K562 (cell line): ENCODE data around the gene HELZ2. TPM values are rescaled to one million over a fixed set of nuclear protein-coding genes. Genes with fewer than 3 reads are reported as not detected.

Experiments
- ATAC-seq: fragments of 200-7000 bp; cut with Tn5 transposase; 3 replicates; pipeline ENCODE4 v1.9.1; 2020; ENCODE audit warnings: moderate library complexity
- BruUV-seq: library from RNA; stranded (reverse); fragments of 400-500 nt; replicated peaks from 2 replicates; lab custom pipeline; 2021; lab: Mats Ljungman, UMichigan
- CTCF ChIA-PET: fragments of 300-600 bp; formaldehyde crosslinking; extraction: SDS; loops from one replicate; lab custom pipeline; 2021; ENCODE audit warnings: low intra/inter-chr PET ratio; lab: Yijun Ruan, JAX
- POLR2A ChIA-PET: fragments of 300-600, 350-650 bp; sonication (Branson Sonifier 250); formaldehyde crosslinking; extraction: SDS; loops from one replicate; lab custom pipeline; 2021; ENCODE audit warnings: antibody characterized with exemption, inconsistent platforms; lab: Yijun Ruan, JAX
- DNase-seq, 4 experiments: peaks; one replicate each; pipeline versions ENCODE4 v3.0.0 to v3.0.0-alpha.2; 2011 to 2018; ENCODE audit warnings: low spot score in 3 of 4, mixed read lengths in 3 of 4; ENCODE audit errors: extremely low read depth in 1 of 4
- FAIRE-seq: peaks from 2 replicates; lab custom pipeline; 2011; peaks lifted over from hg19 to GRCh38; lab: Jason Lieb, UNC
- H2AFZ ChIP-seq: 2 replicates; pipeline ENCODE4 v1.6.0; 2011; ENCODE audit warnings: low read depth, low read length, control low read depth, inconsistent platforms
- H3K27ac ChIP-seq: fragments of 200-600 bp; 3 replicates; pipeline ENCODE4 v1.8.0; 2011; ENCODE audit warnings: low read depth, mild to moderate bottlenecking, control low read depth, inconsistent platforms, low read length, moderate library complexity, mixed read lengths; ENCODE audit errors: extremely low read depth
- H3K27me3 ChIP-seq, 2 experiments: fragments of 300-600 bp in 1 of 2; 2 replicates in 1 of 2; 3 replicates in 1 of 2; pipeline versions ENCODE4 v1.6.0 to v1.8.0; 2011; ENCODE audit warnings: inconsistent platforms in 2 of 2, low read length in 2 of 2, mild to moderate bottlenecking in 1 of 2, mixed read lengths in 1 of 2, moderate library complexity in 1 of 2; ENCODE audit not compliant: control insufficient read depth in 2 of 2, insufficient read depth in 2 of 2
- H3K36me3 ChIP-seq: fragments of 300-600 bp; 3 replicates; pipeline ENCODE4 v1.8.0; 2011; ENCODE audit warnings: mild to moderate bottlenecking, low read length, inconsistent platforms; ENCODE audit not compliant: control insufficient read depth, insufficient read depth
- H3K4me1 ChIP-seq, 2 experiments: fragments of 200-600 bp in 1 of 2; replicated peaks in 1 of 2; 2 replicates in 1 of 2; 3 replicates in 1 of 2; pipeline versions ENCODE4 v1.5.1 to v1.8.0; 2011; ENCODE audit warnings: inconsistent platforms in 2 of 2, low read length in 2 of 2, mild to moderate bottlenecking in 1 of 2, mixed read lengths in 1 of 2, moderate library complexity in 1 of 2; ENCODE audit not compliant: control insufficient read depth in 2 of 2, insufficient read depth in 2 of 2
- H3K4me2 ChIP-seq: 2 replicates; pipeline ENCODE4 v1.6.1; 2011; ENCODE audit warnings: low read length, control low read depth, inconsistent platforms, mixed read lengths; ENCODE audit not compliant: insufficient read depth
- H3K4me3 ChIP-seq: fragments of 200-600 bp; sonication (generic), shearing (Covaris generic); 2 replicates; pipeline ENCODE4 v1.5.1; 2016; ENCODE audit warnings: control low read depth, inconsistent platforms
- H3K79me2 ChIP-seq: fragments of 200-600 bp; 3 replicates; pipeline ENCODE4 v1.8.0; 2011; ENCODE audit warnings: low read length, inconsistent platforms; ENCODE audit not compliant: control insufficient read depth, insufficient read depth
- H3K9ac ChIP-seq, 2 experiments: 2 replicates each; pipeline versions ENCODE4 v1.6.0 to v1.6.1; 2011; ENCODE audit warnings: low read depth in 2 of 2, low read length in 2 of 2, control low read depth in 1 of 2, inconsistent platforms in 1 of 2, mild to moderate bottlenecking in 1 of 2, mixed read lengths in 1 of 2; ENCODE audit not compliant: insufficient read depth in 1 of 2
- H3K9me1 ChIP-seq: one replicate; pipeline ENCODE4 v1.6.0; 2011; ENCODE audit warnings: inconsistent platforms, mild to moderate bottlenecking, low read length, moderate library complexity; ENCODE audit not compliant: control insufficient read depth, insufficient read depth
- H3K9me3 ChIP-seq: replicated peaks from 2 replicates; pipeline ENCODE4 v1.5.1; 2011; ENCODE audit warnings: low read depth, low read length, inconsistent platforms; ENCODE audit not compliant: control insufficient read depth, insufficient read depth
- H4K20me1 ChIP-seq: replicated peaks from 2 replicates; pipeline ENCODE4 v1.6.1; 2011; ENCODE audit warnings: low read length, inconsistent platforms, mixed read lengths; ENCODE audit not compliant: control insufficient read depth, insufficient read depth
- CREM ChIP-seq: IDR thresholded peaks from 2 replicates; pipeline ENCODE4 v1.6.1; 2014; ENCODE audit warnings: antibody characterized with exemption, low read depth
- FOXP1 ChIP-seq: sonication (generic); formaldehyde crosslinking; IDR thresholded peaks from 2 replicates; pipeline ENCODE4 v1.8.0; 2022; ENCODE audit warnings: mild to moderate bottlenecking, missing genetic modification reagents
- ZBTB17 ChIP-seq: fragments of 450-650 bp; formaldehyde crosslinking; IDR thresholded peaks from 2 replicates; pipeline ENCODE4 v1.4.0; 2020; ENCODE audit warnings: mild to moderate bottlenecking
- ZNF408 ChIP-seq: fragments of 250-450 bp; sonication (Bioruptor Pico); IDR thresholded peaks from 2 replicates; pipeline ENCODE4 v1.4.0; 2020; ENCODE audit warnings: low read depth, mild to moderate bottlenecking, moderate library complexity
- WGBS: fragments of 100-300 bp; shearing (Covaris generic); methylation state at CpG from one replicate; pipeline ENCODE4 v1.1.6; 2016; ENCODE audit warnings: low coverage, mixed read lengths; ENCODE audit not compliant: insufficient coverage; ENCODE audit errors: missing lambda C conversion rate; 5-methylcytosine and 5-hydroxymethylcytosine counted together
- in situ Hi-C: fragments of 300-500 bp; cut with MboI; formaldehyde crosslinking; loops from 4 replicates; pipeline ENCODE4 v1.15.0; 2018; ENCODE audit warnings: inconsistent platforms, mixed read lengths
- intact Hi-C: fragments of 100-400 bp; cut with micrococcal nuclease; formaldehyde crosslinking; loops from 2 replicates; pipeline ENCODE4 v1.14.2; 2022
- polyA plus RNA-seq, 8 experiments: library from polyadenylated mRNA; depleted of rRNA in 4 of 8; stranded (reverse) in 5 of 8; unstranded in 3 of 8; fragments of >200 nt; fragmentation: Nextera tagmentation in 2 of 8; fragmentation: Illumina TruSeq in 1 of 8; extraction: Ambion mirVana in 2 of 8; extraction: Trizol in 1 of 8; gene quantifications; 2 replicates each; pipeline versions ENCODE4 v1.2.1 to v1.2.3, GENCODE V29; 2011 to 2014; ENCODE audit warnings: inconsistent platforms in 1 of 8, missing spikeins in 1 of 8
- total RNA-seq, 7 experiments: library from RNA; depleted of rRNA in 6 of 7; stranded (reverse); fragments of >200 nt in 6 of 7; fragmentation: Illumina TruSeq in 2 of 7; extraction: Trizol in 2 of 7; gene quantifications; 2 replicates each; pipeline versions ENCODE4 v1.2.1 to v1.2.3, GENCODE V29; 2011 to 2021; ENCODE audit warnings: low replicate concordance in 1 of 7
- TF ChIP-seq, protein P1 (sequence below): conservative IDR thresholded peaks from 2 replicates; pipeline ENCODE4 v1.6.1; 2011; ENCODE audit warnings: low read depth, mild to moderate bottlenecking, low read length; ENCODE audit not compliant: control insufficient read depth
- TF ChIP-seq, protein P2 (sequence below), 3 experiments: fragments of 200-800 bp in 1 of 3; fragments of 250-450 bp in 1 of 3; fragments of 450-650 bp in 1 of 3; sonication (Bioruptor Pico) in 1 of 3; sonication (Bioruptor generic) in 1 of 3; formaldehyde crosslinking in 1 of 3; IDR thresholded peaks; 2 replicates each; pipeline versions ENCODE4 v1.6.1 to v1.8.0; 2016 to 2022; ENCODE audit warnings: mild to moderate bottlenecking in 2 of 3, missing genetic modification characterization in 2 of 3, missing compliant biosample characterization in 1 of 3, moderate library complexity in 1 of 3

Gene HELZ2
- total and polyA plus RNA-seq, 9 of the 15 experiments (the other 6 are each of a cell fraction or from before 2014, with no cell fraction given) = 0.03 to 7.8 (median 2.9) TPM; not detected in 1

DNA sequence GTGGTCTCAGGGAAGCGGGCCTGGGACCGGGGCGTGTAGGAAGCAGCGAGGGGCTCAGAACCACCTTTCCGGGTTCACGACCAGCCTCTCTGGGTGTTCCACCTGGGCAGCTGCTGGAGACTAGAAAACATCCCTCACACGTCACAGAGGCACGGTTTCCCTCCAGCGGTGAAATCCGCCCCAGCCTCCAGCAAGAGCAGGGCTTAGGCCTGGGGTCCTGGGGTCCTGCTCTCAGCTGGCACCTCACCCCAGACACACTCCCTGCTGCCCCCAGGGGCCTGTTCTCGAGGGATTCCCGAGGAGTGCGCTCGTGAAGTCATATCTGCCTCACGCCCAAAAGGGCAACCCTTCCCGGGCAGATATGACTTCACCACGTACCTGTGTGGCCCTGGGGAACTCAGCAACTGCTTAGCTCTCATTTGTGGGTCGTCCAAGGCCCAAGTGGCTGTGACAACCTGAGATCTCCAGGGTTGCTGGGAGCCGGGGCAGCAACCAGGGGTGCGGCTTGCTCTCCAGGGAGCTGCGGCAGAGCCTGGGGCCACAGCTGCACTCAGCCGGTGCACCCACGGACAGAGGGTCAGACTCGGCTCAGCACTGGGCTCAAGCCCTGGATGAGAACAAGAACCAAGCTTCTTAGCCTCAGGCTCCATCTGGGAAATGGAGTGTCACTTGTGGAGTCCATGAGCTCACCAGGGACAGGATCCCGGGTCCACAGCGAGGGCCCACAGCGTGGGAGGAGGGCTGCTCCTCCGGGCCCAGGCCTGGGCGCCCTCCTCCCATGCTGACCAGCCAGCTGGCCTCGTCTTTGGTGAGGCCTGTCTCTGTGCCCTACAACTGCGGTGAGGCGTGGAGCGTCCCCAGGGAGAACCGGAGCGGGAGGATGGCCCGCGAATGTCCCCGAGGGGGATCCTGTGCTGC is 19.4 kb downstream of the HELZ2 start:
- Histone ChIP-seq H3K4me2 (peak overlapping the region; percentile 54), H3K36me3 (no peaks in the 10 kb centered on the region), H3K27me3 (no peaks in the 10 kb centered on the region), H3K4me1 (peaks cover 15 to 67% of the 10 kb centered on the region in 2 experiments), H3K27ac (no peak overlapping the region), H3K9ac (peak overlapping the region in 1 of 2 experiments; percentile 91; a peak in 2 of 4 replicates), H3K79me2 (no peaks in the 10 kb centered on the region), H4K20me1 (no peaks in the 10 kb centered on the region), H3K4me3 (peak overlapping the region; percentile 76; the same call in 1 of the 2 replicates), H2AFZ (0 out of 2 replicates have a peak overlapping the region, but pooled peaks have one; percentile 22), H3K9me3 (no peaks in the 10 kb centered on the region), H3K9me1 (no peaks in the 10 kb centered on the region)
- ATAC-seq = no peak
- no peak for DNase-seq
- TF ChIP-seq ZNF408 (CRISPR knock-in tag) = no peak
- TF ChIP-seq FOXP1 (CRISPR knock-in tag) = 0 out of 2 replicates have a peak, but pooled peaks have one; percentile 15
- ChIA-PET CTCF (no interaction called here), POLR2A (interaction anchor here (0.5 to 1.7 kb wide), 5 partner anchors 9 to 347 kb away, joined by 3 to 9 read pairs (median 4); partner anchors contain the start of gene GMEB2)
- BruUV-seq = no TSS peak
- 56% methylated on average over 33 of the region's 38 CpGs for WGBS
- in situ Hi-C loops (no loop called here), intact Hi-C loops (loop anchor here (10.0 kb wide), 1 partner anchor 310 kb away; the partner anchor contains the start of genes ABHD16B and TPD52L2)
- FAIRE-seq = no peak

DNA sequence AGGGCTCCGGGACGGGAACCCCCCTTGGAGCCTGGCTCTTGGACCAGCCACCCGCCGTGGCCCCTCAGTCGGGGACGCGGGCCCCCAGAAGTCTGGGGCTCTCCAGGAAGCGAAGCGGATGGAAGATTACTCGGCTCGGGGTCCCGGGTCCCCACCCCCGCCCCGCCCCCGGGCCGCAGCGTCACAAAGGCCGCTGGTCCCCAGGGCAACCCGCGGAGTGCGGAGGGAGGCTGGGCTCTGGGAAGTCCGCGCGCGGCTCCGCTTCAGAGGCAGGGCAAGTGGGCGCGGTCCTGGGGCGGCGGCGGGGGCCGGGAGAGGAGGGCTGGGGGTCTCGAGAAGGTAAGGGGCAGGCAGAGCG is 20.1 kb downstream of the HELZ2 start, which contains the start of gene FNDC11:
Gene FNDC11 (plus strand): TSS at position 227 of the 358 bp plus-strand sequence. CDS start 1,505 bp downstream, outside the sequence.
- H3K9me3 ChIP-seq = no peaks in the 10 kb centered on the region
- FAIRE-seq (no peak), DNase-seq (peak; percentile 72 to 78 (median 74)), ATAC-seq (peak; percentile 72)
- ChIA-PET POLR2A (interaction anchor here (1.6 kb wide), 1 partner anchor 16 kb away, joined by 6 read pairs; no protein-coding TSS in a partner anchor), CTCF (interaction anchor here (0.7 kb wide), 1 partner anchor 57 kb away, joined by 3 read pairs; no protein-coding TSS in a partner anchor)
- peak within 1 kb of the TSS; percentile 60 for H3K27ac ChIP-seq
- no peaks in the 10 kb centered on the region for H3K9me1 ChIP-seq
- peak within 1 kb of the TSS; percentile 84 for H3K4me2 ChIP-seq
- H3K36me3 ChIP-seq = no peaks in the 10 kb centered on the region
- peaks cover 15 to 64% of the 10 kb centered on the region in 2 experiments for H3K4me1 ChIP-seq
- H4K20me1 ChIP-seq = no peaks in the 10 kb centered on the region
- WGBS = 0% methylated on average over 9 of the region's 34 CpGs
- H3K4me3 ChIP-seq = peak within 1 kb of the TSS; percentile 76
- intact Hi-C loops (loop anchor here (10.0 kb wide), 1 partner anchor 311 kb away; the partner anchor contains the start of genes ABHD16B and TPD52L2), in situ Hi-C loops (no loop called here)
- H2AFZ ChIP-seq = peak within 1 kb of the TSS; percentile 89
- peak within 1 kb of the TSS; percentile 55 to 91 for H3K9ac ChIP-seq
- no peaks in the 10 kb centered on the region for H3K27me3 ChIP-seq
- no peaks in the 10 kb centered on the region for H3K79me2 ChIP-seq
- BruUV-seq = no TSS peak
- TF ChIP-seq ZBTB17 (0 out of 2 replicates have a peak, but pooled peaks have one; percentile 58), CREM (peak; percentile 35; the same call in 1 of the 2 replicates)
- TF ChIP-seq, protein P1, sequence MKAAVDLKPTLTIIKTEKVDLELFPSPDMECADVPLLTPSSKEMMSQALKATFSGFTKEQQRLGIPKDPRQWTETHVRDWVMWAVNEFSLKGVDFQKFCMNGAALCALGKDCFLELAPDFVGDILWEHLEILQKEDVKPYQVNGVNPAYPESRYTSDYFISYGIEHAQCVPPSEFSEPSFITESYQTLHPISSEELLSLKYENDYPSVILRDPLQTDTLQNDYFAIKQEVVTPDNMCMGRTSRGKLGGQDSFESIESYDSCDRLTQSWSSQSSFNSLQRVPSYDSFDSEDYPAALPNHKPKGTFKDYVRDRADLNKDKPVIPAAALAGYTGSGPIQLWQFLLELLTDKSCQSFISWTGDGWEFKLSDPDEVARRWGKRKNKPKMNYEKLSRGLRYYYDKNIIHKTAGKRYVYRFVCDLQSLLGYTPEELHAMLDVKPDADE = 0 out of 2 replicates have a peak, but pooled peaks have one; percentile 1
- TF ChIP-seq, protein P2, sequence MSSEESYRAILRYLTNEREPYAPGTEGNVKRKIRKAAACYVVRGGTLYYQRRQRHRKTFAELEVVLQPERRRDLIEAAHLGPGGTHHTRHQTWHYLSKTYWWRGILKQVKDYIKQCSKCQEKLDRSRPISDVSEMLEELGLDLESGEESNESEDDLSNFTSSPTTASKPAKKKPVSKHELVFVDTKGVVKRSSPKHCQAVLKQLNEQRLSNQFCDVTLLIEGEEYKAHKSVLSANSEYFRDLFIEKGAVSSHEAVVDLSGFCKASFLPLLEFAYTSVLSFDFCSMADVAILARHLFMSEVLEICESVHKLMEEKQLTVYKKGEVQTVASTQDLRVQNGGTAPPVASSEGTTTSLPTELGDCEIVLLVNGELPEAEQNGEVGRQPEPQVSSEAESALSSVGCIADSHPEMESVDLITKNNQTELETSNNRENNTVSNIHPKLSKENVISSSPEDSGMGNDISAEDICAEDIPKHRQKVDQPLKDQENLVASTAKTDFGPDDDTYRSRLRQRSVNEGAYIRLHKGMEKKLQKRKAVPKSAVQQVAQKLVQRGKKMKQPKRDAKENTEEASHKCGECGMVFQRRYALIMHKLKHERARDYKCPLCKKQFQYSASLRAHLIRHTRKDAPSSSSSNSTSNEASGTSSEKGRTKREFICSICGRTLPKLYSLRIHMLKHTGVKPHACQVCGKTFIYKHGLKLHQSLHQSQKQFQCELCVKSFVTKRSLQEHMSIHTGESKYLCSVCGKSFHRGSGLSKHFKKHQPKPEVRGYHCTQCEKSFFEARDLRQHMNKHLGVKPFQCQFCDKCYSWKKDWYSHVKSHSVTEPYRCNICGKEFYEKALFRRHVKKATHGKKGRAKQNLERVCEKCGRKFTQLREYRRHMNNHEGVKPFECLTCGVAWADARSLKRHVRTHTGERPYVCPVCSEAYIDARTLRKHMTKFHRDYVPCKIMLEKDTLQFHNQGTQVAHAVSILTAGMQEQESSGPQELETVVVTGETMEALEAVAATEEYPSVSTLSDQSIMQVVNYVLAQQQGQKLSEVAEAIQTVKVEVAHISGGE (CRISPR knock-in tag; IDR thresholded peaks at IDR 0.05) = peak in 1 of 3 experiments; percentile 43; a peak in 1 of 6 replicates
